Bone marrow (tissue), 2 donors: ENCODE results near the gene ATF3.
"Not testable (repeated sequence)": the region's sequence is repeated elsewhere in the genome, so short reads cannot be mapped to it uniquely, and the experiment has no call there.

Experiments
- DNase-seq, 2 donors: peaks; one replicate each; lab custom pipeline; 2025; lab: John Stamatoyannopoulos, UW

Gene ATF3

DNA sequence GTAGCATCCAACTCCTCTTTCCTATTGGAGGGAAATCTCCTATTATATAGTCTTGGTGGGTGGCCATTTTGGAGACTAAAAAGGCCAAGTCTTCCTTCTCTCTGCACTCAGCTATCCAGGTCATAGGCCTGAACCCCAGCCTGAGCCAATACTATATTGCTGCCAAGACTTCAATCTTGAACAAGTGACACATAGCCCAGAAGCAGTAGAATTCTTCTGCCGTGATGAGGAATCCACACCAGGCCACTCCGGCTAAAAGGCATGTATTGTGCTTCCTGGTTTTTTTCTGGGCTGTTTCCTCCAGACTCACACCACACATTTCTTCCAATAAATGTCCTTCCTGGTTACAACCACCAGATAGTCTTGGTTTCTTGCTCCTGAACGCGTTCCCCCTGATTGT is 43.0 kb downstream of the ATF3 start:
- DNase-seq = no peak

DNA sequence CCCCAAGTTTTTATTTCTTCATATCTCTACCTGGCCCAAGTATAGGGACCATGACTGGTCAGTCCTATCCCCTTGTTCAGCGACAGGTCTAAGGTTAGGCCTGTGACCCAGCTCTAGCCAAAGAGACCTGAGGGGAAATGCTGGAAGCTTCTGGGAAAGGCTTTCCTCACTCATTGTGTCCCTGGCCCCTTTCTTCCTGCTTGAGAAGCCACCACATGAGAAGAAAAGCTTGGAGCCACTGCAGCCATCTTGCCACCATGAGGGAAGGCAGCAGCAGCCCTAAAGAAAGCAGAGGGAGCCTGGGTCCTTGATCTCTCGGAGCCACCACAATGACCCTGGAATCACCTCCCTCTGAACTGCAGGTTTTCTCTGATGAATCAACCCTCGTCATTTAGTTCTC is 43.4 kb downstream of the ATF3 start:
- no peak for DNase-seq

- no peak for DNase-seq
Measured at GRCh38 chr1:212652609-212653008, 44.0 kb downstream of the ATF3 start.

DNA sequence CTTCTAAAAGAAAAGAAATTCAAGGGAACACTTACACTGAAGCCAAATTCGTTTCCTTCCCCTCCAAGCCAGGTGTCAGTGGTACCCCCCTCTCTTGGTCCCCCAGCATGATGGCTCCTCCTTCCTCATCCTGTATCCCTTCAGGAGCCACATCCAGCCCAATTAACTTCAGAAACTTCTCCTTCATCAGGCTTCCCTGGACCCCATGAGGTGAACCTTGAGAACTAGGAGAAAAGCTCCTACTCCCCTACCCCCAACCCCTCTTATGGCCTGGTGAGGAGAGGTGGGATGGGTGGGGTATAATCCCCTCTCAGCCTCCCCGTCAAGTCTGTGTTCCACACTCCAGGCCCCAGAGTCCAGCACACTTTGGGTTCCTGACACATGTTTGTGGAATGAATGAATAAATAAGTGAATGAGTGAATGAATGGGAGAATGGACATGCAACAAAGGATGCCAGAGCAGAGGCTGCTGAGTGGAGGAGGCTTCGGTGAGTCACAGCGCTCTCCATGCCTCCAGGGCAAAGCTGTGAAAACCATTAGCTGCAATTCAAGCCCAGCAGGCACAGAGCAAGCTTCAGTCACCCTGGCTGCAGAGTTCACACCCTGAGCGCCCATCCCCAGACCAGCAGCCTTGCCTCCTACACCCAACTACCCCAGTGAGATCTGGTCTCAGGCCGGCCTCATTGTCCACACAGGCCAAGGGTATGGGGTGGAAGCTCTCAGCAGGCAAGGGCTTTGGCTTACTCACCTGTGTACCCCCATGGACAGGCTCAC is 47.3 kb downstream of the ATF3 start:
- no peak for DNase-seq

- no peak for DNase-seq
Measured at GRCh38 chr1:212656730-212657129, 48.2 kb downstream of the ATF3 start.

GRCh38 chr1:212658250-212658649 is 49.7 kb downstream of the ATF3 start:
- DNase-seq = not testable (repeated sequence)

- DNase-seq = no peak
Measured at GRCh38 chr1:212664409-212665199, 56.0 kb downstream of the ATF3 start.

DNA sequence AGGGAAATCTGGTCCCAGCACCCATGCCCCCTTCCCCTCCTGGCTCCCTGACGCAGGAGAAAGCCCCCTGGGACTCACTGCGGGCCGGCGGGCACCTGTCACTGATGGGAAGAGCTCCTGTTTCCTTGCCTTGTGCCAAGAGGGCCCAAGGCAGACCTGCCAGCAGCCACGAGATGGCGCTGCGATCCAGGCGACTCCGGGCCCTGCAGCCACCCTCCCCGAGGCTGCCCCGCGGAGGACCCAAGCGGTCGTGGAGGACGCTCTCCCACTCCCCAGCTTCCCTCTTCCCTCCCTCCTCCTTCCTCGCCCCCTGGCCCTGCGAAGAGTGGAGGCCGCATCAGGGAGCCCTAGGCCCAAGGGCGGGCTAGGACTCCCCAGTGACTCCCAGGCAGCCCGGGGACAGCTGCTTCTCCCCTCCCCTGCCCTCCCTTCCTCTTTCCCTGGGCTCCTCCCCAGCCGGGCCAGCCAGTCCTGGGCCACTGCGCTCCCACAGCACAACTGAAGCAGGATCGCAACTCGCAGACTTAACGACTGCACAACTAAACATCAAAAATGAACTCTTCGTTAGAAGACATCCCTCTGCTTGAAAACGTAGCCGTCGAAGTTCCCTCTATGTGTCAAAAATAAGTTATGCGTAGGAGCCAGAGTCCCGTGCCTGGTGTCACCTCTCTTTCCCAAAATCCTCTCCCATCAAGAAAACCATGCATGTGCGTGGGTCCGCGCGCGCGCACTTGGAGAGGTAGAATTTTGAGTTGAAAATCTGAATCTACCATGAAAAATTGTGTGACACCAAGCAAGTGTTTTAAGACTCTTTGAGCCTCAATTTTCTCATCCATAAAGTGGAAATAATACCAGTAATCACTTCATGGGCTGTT is 56.9 kb downstream of the ATF3 start:
- DNase-seq = peak; percentile 76 to 98

DNA sequence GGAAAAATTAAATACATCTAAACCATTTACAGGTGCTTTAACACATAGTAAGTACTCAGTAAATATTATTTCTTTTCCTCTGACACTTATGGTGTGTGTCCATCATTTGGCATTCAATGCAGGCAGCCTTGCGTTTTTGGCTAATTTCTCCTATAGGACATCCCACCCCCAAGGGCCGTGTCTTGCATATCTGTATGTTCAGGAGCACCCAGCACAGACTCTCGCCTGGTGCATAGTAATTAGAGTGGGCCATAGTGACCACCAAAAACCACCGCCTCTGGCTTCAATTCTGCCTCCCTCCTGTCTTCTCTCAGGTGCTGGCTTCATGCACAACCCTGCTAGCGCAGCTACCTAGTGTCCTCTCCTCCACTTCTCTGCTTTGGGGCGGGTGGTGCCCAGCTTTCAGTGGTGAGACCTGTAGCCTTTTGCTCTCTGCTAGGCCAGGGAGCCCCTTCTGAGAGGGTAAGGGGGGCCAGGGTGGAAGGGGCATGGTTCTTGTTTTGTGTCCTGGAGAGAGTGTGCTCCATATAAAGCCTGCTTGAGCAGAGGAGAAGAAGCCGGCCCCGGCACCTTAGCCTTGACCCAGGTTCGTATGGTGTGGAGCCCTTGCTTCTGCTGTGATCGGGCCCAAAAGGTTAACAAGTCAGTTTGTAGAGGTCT is 57.7 kb downstream of the ATF3 start:
- no peak for DNase-seq

DNA sequence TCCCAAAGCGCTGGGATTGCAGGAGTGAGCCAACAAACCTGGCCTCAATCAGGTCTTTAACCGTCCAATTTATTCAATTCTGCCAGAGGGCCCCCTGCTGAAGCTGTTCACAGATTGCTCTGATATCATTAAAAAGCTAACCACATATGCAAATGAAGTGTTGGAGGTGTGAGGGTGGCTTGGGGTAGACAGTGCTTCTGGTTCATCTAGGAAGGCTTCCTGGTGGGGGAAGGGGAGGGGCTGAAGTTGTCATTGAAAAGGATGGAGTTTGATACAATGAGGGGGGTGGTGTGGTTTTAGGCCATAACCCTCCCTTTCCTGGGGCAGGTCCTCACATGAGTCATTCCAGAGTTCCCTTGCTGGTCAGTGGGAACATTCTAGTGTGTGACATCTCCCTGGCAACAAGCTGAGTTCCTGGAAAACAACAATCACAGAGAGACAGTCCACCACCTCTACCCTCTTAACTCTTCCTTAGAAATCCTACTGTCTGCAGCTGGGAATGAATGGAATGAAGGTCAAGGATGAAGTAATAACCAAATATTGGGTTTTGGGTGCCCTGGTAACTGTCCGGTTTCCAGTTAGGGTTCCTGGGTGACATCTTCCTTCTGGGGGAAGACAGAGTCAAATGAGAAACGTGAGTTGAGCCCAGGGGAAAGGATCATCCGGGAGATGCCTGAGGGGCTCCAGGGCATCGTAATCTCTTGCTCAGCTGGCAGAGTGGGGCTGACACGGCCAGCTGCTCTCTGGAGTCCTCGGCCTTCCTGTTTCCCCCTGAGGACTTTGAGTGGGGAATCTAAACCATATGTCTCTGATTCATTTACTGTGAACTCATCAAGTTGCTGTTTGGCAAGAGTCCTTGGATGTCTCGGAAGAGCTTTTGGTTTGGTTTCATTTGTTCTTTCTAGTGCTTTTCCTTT is 58.9 kb downstream of the ATF3 start:
- DNase-seq = peak in 1 of 2 donors; percentile 35

DNA sequence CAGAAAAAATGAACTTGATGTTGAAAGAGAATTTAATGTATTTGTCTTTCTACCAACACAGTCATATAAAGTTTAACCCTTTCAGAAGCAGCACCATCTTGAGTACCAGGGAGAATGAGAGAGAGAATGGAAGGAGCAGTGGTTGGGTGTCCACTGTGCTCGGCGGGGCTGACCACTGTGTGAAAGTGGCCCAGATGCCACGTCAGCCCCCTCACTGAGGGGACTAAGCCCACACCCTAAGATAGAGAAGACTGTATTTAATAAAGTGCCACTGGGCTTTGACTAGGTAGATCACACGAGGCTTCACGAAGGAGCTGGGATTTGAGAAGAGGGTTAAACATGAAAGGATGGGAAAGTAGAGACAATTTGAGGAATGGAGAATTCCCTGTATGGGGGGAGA is 59.9 kb downstream of the ATF3 start:
- no peak for DNase-seq

- DNase-seq = no peak
Measured at GRCh38 chr1:212669102-212669501, 60.5 kb downstream of the ATF3 start.

- DNase-seq = no peak
Measured at GRCh38 chr1:212669600-212669999, 61.0 kb downstream of the ATF3 start.

DNA sequence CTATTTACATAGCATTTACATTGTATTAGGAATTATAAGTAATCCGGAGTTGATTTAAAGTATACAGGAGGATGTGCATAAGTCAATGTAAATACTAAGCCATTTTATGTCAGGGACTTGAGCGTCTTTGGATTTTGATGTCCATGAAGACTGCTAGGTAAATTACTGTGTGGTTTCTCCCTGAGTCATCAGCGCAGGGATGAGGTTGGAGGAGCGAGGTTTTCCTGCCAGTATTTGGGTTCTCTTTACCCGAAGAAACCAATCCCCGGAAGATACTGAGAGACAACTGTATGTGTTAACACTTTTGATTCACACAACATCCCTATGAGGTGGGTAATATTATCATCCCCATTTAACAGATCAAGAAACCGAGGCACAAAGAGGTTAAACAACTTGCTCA is 61.7 kb downstream of the ATF3 start:
- DNase-seq = no peak
